ENCODE data around the gene LMNTD2. TPM values are rescaled to one million over a fixed set of nuclear protein-coding genes. Genes with fewer than 3 reads are reported as not detected.

The LMNTD2 gene
- total and polyA plus RNA-seq, 2 of the 13 experiments (the other 11 are each of a cell fraction or from before 2014, with no cell fraction given) = 1.1 to 3.1 TPM

DNA sequence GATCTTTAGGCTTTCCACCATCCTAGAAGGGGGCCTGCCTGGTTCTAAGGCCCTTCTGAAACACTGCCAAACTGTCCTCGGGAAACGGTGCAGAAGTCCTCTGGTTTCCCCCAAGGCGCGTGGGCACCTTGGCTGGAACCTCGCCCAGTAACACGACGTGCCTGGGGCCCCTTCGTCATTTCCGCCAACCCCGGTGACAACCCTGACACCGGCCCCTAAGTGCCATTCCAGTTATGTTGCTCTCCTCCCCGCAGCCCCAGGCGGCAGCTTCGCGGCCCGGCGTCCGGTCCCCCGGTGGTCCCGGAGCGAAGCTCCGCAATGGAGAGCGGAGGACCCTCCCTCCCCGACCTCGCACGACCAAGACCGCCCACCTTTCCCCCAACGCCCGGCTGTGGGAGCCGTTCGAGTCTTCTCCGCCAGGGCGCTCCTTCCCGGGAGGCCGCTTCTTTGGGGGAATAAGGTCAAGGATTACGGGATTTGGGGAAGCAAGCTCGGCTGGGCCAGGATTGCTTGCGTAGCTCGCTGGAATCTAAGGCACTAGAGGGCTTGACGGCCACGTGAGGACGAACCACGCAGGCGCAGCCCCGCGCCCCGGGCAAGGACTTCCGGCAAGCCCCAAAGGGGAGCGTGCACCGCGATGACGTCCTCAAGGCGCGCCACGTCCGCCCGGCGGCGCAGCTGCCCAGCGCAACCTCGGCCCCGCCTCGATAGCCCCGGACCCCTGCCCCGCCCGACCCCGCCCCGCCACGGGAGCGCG lies 54.1 kb downstream of the LMNTD2 start (continued):
- TF ChIP-seq ZNF512B (CRISPR knock-in tag; IDR thresholded peaks at IDR 0.05; ENCODE audit: borderline replicate concordance) (no peak), ZNF720 (CRISPR knock-in tag; IDR thresholded peaks at IDR 0.05) (no peak), SRSF9 (IDR thresholded peaks at IDR 0.05; ENCODE audit: borderline replicate concordance, insufficient read depth, low read depth, low read length, poor library complexity, severe bottlenecking) (no peak), IRF1 (CRISPR knock-in tag; IDR thresholded peaks at IDR 0.05; ENCODE audit: low read depth) (no peak), RAD21 (CRISPR knock-in tag; IDR thresholded peaks at IDR 0.05) (no peak), ZNF563 (CRISPR knock-in tag; IDR thresholded peaks at IDR 0.05) (peak; percentile 19; the same call in 1 of the 2 replicates), HDAC6 (IDR thresholded peaks at IDR 0.05; ENCODE audit: low read depth, low read length) (no peak), CHCHD3 (CRISPR knock-in tag; IDR thresholded peaks at IDR 0.05) (no peak)

Data from HepG2 (cell line).